GOT3 (cell line): ENCODE measurements around the gene ERBIN.
"Not testable (repeated sequence)": the region's sequence is repeated elsewhere in the genome, so short reads cannot be mapped to it uniquely, and the experiment has no call there.

Experiments used
- DNase-seq: peaks from one replicate; lab custom pipeline; 2025; ENCODE audit warnings: mixed read lengths; lab: John Stamatoyannopoulos, UW

The ERBIN gene

DNA sequence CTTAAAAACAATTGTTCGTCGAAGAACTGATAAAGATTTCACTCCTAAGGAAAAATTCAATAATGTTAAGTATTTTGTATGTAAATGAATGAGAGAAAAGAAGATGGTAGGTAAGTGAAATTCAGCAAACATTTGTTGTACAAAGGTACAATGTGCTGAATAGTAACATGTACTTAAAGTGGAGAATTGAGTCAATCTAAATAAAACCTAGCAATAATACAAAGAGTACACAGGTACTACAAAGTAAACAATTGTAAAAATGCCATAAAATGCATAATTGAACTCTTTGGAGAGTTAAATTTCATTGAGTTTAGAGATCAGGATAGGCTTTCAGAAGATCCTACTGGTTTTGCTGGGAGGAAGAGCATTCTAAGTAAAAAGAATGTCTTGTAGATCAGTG is 82.9 kb downstream of the ERBIN start:
- no peak for DNase-seq

DNA sequence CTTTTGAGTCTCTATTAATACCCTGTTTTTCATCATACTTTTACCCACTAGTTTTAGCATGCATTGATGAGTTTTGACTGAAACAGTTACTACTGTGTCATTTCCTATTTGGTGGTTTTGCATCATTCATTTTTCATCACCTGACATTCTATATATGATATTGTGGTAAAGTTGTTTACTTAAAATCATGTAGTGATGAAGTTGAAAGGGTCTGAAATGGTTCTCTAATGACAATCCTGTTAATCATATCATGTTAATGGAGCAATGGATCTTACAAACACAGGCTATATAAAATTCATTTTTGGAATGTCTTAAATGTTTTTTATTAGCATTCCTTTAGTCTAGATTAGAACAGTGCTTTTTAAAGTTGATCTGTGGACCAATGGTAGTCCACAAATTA is 84.1 kb downstream of the ERBIN start:
- DNase-seq: no peak

- no peak for DNase-seq
Measured at GRCh38 chr5:66012271-66012670, 85.9 kb downstream of the ERBIN start.

- DNase-seq: no peak
Measured at GRCh38 chr5:66013397-66013796, 87.0 kb downstream of the ERBIN start.

GRCh38 chr5:66013906-66014305 is 87.5 kb downstream of the ERBIN start:
- no peak for DNase-seq

DNA sequence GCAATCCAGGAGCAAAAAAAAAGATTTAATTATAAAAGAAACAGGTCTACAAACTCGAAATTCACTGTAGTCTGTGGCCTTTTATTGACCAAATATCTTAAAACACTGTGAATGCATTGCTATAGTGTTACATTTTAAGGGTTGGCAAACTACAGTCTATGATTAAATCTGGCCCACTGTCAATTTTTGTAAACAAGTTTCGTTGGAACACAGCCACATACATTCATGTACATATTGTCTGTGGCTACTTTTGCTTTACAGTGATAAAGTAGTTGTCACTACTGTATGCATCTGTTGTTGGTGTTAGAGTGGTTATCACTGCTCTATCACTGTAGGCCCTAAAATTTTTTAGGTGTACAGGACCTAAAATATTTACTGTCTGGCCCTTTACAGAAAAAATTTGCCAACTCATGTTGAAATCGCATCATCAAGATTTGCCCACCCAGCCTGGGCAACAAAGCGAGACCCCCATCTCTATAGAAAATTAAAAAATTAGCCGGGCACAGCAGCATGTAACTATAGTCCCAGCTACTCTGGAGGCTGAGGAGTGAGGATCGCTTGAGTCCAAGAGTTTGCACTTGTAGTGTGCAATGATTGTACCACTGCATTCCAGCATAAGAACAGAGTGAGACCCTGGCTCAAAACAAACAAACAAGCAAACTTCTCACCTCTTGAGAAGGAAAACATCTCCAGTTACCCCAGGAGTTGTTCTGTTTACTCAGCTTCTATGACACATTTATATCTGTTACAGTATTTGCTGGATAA is 89.0 kb downstream of the ERBIN start:
- no peak for DNase-seq

DNA sequence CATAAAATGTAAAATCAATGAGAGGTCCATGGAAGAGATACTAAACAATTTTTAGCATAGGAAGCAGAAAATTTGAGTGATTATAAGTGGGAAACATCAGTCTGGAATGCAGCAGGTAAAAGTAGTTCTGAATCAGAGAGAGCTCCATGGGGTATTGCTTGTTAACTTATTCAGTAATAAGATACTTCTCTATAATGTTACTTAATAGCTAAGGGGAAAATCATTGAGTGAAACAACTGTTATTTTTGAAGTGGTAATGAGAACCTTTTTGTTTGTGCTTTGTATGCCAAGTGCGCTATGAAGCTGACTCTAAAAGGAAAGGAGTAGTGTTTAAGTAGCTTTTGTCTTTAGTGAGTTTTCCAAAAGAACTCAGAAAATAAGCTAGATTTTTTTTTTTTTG is 95.2 kb downstream of the ERBIN start:
- DNase-seq: no peak

- no peak for DNase-seq
Measured at GRCh38 chr5:66039296-66039695, 112.9 kb downstream of the ERBIN start.

DNA sequence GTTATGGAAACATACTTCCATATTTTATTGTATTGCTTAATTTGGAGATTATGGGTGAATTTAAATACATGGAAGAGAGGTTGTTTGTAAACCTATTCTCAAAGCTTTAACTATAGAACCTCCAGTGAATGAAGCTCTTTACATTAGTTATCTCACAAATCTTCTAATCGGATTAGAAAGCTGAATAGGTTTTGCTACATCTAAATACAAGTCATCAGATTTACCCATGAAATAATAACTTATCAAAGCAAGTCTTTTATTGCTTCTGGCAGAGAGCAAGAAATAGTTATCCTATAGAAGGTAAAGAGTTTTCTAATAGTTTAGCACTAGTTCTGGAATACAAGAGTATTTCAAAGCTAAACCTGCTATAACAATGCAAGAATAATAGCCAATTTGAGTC is 113.3 kb downstream of the ERBIN start:
- DNase-seq: no peak

DNA sequence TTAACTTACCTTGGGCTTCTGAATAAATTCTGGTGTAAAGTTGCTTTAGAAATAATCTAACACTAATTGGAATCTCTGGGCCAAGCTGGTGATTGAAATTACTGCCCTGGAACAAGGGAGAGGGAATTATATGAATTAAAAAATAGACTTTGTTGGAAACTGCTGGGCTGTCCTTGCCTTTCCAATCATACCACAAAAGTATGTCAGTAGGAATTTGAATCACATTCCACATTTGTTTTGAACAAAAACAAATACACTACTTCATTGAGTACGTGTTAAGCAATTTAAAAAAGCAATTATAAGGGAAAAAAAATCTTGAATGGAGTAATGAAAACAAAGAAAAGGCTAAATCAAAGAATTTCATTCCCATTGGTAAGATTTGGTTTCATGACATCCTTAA is 115.3 kb downstream of the ERBIN start:
- no peak for DNase-seq

GRCh38 chr5:66057239-66057638 is 130.9 kb downstream of the ERBIN start:
- DNase-seq: no peak

DNA sequence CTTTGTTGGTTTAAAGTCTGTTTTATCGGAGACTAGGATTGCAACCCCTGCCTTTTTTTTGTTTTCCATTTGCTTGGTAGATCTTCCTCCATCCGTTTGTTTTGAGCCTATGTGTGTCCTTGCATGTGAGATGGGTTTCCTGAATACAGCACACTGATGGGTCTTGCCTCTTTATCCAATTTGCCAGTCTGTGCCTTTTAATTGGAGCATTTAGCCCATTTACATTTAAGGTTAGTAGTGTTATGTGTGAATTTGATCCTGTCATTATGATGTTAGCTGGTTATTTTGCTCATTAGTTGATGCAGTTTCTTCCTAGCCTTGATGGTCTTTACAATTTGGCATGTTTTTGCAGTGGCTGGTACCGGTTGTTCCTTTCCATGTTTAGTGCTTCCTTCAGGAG is 134.9 kb downstream of the ERBIN start:
- DNase-seq: not testable (repeated sequence)

GRCh38 chr5:66063061-66063460 is 136.7 kb downstream of the ERBIN start:
- not testable (repeated sequence) for DNase-seq

DNA sequence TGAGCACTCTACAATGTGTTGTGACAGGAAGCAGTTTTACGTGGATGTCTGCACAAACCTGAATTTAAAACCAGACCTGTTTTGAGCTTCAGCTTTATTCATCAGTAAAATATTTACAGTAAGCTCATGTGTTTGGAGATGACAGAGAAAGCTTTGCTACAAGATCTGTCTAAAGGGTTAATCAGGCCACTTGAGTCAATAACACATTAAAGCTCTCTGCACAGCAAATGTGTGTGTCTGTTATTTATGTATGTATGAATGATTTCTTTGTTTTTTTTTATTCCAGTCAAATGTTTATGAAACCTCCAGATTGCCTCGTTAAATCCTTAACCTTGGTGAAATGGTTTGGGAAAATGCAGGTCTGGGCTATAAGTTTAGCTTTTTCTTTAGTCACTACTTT is 140.5 kb downstream of the ERBIN start:
- no peak for DNase-seq

DNA sequence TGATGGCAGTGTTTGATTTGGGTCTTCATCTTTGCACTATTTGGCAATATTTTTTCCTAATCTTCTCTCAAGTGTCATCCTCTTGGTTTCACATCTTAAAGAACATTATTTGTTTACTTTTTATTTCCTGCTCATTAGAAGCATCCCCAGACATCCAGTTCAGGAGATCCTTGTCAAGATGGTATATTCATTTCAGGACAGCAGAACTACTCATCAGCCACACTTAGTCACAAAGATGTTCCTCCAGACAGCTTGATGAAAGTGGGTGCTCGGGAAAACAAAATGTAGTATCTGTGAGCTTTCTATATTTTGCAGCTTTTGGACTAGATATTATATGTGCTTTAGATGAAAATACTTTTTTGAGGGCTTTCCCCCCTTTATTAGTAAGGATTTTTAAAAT is 145.7 kb downstream of the ERBIN start:
- no peak for DNase-seq

DNA sequence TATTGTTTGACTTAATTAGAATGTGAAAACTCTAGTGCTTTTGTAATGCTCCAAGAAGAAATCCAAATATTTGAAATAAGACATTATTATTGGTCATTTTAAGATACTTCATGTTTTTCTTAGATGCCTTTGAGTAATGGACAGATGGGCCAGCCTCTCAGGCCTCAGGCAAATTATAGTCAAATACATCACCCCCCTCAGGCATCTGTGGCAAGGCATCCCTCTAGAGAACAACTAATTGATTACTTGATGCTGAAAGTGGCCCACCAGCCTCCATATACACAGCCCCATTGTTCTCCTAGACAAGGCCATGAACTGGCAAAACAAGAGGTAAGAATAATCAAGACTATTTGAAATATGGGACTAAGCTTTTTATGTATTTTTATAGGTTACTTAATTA is 148.5 kb downstream of the ERBIN start:
- DNase-seq: no peak

DNA sequence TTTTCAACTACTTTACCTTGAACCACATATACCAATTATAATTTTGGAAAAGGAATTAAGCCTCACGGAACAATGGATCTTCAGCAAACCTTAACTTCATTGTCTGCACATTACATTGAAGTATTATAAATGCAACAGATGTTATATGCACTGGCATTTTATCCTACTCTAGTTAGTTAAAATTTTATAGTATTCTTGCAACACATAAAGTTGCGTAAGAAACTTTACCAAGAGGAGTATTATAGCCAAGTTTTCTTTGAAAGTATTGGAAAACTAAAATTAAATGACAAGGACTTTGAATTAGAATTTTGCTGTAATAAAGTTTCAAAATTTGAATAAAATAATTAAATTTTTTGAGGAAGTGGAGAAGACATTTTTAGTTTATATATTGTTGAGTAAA is 154.3 kb downstream of the ERBIN start:
- DNase-seq: no peak

DNA sequence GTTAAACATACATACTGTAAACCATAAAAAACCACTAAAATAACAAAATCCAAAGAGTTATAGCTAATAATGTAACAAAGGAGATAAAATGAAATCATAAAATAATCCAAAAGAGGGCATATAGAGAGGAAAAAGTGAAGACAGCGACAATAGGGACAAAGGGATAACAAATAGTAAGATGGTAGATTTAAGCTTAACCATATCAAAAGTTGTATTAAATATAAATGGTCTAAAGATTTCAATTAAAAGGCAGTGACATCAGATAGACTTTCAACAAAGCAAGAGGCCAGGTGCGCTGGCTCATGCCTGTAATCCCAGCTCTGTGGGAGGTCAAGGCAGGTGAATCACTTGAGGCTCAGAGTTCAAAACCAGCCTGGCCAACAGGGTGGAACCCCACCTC is 163.0 kb downstream of the ERBIN start:
- no peak for DNase-seq

DNA sequence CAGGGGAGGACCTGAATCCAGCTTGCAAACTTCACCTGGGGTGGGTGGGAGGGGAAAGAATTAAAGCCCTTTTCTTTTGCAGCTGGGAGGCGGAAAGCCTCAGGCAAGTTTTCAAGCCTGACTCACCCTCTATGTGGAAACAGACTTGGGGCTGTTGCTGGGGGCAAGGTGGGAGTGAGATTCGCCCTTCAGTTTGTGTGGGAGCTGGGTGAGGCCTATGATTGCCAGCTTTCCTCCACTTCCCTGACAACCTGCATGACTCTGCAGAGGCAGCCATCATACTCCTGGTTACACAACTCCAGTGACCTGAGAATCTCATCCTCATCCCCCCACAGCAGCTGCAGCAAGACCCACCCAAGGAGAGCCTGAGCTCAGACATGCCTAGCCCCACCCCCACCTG is 174.5 kb downstream of the ERBIN start:
- DNase-seq: no peak

DNA sequence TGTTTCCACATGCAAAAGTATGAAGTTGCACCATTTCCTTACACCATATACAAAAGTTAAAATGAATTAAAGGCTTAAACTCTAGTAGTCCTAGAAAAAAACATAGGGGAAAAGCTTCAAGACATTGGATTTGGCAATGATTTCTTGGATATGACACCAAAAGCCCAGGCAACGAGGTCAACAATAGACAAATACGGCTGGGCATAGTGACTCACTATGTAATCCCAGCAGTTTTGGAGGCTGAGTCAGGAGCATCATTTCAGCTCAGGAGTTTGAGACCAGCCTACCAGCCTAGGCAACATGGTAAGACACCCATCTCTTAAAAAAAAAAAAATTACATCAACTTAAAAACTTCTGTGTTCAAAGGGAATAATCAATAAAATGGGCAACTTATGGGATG is 186.8 kb downstream of the ERBIN start:
- DNase-seq: no peak

DNA sequence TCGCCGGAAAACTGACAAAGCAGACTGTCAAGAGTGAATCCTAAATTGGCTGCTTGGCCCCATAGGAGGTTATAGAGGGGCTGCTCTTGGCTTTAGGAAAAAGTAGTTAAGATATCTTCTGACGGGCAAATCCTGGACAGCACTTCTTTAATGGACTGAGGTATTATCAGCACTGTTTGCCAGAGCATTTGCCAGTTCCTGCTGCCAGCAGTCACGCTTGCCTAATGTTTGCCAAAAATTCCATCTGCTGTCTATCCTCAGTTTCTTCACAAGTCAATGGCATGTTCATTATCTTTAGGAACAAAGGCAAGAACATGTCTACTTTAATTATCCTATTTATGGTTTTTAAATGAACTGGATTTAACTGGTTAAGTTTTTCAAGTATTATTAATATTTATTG is 191.9 kb downstream of the ERBIN start:
- DNase-seq: no peak

DNA sequence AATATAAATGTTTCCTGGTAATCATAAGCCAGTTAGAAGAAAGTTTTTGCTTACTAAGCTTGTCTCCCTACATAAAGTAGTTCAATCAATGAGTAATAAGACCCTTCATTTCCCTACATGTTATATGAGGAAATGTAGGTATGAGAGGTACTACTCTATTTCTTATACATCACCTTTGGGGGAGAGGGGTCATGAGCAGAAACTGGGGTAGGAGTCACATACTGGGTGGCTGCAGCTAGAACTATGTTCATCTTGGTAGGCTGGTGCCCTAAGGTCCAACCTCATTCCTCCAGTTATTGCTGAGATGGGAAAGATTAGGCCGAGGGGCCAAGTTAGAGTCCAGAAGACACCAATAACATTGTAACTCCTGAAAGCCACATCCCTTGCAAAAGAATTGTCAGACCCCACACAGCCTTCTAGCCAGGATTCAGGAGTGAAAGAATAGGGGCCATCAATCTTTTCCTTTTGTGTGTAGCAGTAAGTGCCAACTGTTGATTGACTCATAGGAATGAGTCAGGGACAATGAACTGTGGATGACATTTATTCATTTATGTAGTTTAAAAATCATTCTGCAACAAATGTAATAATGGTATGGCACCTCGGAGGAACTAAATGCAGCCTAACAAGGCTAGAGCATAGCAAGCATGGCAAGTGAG is 196.1 kb downstream of the ERBIN start:
- DNase-seq: no peak

GRCh38 chr5:66129144-66129543 is 202.8 kb downstream of the ERBIN start:
- no peak for DNase-seq

GRCh38 chr5:66130493-66130892 is 204.1 kb downstream of the ERBIN start:
- DNase-seq: no peak
